C1 segment of cervical spinal cord (tissue), 14 donors: Measurements from ENCODE around the gene KCNG4.

Experiments
- DNase-seq, 14 donors: peaks; one replicate each; lab custom pipeline; 2025; lab: John Stamatoyannopoulos, UW

Gene KCNG4

DNA sequence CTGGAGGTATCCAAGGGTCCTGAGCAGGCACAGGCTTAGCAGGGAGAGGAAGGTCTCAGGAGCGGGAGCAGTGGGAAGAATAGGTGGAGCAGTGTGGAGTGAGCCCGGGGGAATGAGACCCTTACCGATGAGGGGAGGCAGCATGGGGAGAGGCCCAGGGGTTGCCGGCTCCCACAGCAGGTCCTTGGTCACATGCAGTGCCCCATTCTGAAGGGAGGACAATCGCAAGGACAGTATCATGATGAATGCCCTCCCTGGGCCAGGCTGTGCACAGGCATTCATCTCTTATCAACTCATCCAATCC is 56.3 kb downstream of the KCNG4 start:
- DNase-seq: no peak

DNA sequence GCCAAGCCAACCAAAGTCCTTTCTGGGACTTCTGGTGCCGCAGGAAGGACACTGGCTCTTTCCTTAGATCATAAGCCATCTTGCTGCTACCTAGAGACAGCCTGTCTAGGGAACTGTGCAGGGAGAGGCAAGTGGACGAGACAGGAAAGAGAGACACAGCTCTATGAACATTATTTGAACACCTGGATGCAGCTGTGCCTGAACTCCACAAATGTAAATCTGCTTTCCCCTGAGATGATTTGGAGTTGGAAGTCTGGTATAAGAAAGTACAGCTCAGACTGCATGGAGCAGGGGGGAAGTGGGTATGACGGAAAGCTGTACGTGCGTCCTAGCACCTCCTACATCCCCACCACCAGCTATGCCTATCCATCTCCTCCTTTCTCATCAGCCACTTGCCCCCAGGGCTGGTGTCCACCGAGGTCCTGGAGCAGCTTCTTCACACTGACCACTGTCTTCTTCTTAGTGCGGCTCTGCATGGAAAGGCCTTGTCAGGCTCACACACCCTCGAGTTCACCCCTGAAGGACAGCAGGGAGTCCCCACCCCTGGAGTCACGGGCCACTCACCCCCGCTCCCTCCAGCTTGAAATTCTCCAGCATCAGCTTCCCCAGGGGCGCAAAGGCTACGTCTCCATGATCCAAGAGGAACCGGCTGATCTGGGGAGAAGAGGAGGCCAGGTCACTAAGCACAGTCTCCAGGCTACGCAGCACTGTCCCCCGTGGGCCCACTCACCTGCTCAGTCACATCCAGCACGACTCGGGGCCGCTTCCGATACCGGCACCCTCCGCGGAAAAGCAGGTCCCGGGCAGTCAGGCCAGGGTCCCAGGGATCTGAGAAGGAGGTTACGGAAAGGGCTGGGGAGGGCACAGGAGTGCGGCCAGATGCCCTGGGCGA is 56.9 kb downstream of the KCNG4 start:
- no peak for DNase-seq

DNA sequence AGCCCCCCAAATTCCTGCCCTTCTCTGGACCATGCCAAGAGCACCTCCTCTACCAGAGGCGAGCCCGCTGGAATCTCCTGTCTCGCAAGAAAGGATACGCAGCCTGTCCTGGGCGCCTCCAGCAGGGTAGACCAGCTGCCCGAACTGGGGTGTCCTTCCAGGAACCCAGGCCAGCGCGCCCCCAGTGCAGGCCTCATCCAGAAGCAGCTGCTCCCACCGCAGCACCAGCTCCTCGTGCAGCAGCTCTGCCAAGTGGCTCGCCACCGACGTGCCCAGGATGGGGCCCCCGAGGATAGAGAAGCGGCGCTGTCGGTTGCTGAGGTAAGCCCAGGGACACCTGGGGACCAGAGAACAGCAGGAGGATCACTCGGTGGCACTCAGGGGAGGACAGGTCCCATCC is 57.7 kb downstream of the KCNG4 start:
- DNase-seq: no peak

DNA sequence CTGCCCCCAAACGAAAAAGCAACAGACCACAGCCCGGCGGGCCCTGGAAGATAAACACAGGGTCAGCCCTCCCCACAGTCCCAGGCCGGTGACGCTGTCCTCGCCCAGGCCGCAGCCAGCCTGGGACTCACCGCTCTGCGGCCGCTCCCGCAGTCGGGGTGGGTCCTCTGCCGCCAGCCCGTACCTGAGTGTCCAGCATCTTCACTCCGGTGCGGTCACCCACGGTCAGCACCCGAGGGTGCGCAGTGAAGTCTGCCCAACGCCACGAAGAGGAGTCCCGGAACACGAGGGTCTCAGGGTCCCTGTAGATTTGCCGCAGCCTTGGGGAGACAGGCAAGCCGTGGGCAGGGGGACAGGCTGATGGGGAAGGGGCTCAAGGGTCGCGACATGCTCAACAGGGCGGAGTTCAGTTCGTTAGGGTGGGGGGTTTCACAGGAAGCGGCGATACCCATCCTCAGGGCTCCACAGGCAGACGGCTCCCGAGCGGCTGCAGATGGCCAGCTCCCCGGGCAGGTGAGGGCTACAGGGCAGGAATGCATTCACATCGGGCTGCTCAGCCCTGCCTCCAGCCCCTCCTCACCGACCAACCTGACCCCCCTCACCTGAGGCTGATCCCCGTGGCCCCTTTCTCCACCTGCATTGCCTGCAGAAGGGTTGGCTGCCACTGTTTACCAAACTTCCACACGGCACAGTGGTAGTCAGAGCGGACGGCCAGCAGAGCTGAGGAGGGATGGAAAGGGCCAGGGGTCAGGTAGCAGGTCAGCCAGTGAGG is 58.5 kb downstream of the KCNG4 start:
- DNase-seq: no peak

DNA sequence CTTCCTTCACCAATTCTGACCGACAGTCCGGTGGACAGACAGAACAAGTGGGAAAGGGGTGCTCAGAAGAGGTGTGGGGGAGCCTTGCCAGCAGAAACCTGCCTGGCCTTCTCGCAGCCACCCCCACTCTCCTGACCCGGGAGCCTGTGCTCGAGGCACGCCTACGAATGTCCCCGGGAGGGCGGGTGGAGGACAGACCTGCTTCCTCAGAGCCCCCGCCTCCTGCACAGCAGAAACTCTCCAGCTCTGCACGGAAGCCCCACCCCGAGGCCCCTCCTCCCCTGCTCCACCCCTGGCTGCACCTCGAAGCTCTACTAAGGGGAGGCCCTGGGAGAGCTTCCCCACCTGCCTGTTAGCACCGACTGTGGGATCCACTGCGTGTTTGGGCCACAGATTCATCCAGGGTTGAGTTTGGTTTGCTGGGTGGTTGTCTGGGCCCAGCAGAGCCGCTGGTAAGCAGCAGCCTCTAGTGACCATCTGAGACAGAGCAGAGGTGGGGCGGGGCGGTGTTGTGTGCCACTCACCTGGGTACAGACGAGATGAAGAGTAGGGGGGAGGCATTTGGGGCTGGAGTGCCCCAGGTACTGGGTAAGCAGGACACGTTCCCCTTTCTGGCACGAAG is 59.2 kb downstream of the KCNG4 start:
- no peak for DNase-seq

DNA sequence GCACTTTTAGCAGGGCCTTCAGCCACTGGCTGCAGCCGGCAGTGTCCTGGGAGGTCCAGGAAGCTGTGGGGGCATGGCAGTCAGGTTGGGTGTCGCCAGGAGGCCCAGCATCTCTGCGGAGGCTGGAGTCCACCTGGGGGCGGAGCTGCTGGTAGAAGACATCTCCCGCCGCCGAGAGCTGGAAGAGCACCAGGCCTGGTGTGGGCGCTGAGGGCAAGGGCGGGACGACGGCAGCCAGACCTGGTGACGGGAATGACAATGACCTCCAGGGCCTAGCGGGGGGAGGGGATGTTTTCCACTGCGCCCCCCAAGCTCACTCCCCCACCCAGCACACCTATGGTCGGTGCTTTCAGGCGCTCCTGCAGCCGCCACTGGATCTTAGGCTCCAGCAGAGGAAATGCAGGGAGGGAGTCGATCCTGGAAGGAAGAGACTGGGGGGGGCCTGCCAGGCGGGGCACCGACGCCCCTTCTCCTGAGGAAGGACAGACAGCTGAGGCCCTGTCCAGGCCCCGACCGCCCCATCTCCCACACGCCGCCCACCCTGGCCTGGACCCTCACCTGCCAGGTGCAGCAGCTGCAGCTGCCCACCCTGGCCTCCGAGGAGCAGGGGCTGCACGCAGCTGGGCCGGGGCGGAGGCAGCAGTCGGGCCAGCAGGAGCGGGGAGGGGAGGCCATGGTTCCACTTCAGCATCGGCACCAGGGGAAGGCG is 60.0 kb downstream of the KCNG4 start:
- DNase-seq: no peak

DNA sequence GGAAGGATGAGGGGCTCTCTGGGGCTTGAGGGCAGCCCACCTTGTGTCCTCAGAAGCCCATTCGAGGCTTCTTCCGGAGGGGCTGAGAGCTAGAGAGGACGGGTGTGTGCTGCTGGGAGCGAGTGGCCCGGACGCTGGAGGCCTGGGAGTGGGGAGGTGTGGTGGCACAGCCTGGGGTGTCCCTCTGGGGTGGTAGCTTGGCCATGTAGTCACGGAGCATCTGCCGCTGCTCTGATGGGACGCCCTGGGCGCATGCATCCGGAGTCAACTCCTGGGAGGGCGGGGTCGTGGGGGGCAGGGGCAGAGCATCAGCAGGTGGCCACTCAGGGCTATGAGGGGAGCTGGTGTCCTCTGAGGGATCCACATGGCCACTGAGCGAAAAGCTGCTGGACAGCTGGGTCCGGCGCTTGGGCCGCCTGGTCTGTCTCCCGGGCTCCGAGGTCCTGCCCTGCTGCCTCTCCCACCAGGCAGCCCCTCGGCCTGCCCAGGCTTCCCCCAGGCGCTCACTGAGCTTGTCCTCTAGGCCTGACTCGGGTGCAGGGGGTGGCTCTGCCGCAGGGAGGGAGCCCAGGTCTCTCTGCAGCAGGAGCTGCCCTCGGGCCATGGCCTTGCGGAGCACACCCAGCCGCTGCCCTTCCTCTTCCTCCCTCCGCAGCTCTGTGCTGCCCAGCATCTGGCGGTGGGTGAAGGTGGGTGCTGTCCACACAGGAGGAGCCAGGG is 60.8 kb downstream of the KCNG4 start:
- DNase-seq: no peak

DNA sequence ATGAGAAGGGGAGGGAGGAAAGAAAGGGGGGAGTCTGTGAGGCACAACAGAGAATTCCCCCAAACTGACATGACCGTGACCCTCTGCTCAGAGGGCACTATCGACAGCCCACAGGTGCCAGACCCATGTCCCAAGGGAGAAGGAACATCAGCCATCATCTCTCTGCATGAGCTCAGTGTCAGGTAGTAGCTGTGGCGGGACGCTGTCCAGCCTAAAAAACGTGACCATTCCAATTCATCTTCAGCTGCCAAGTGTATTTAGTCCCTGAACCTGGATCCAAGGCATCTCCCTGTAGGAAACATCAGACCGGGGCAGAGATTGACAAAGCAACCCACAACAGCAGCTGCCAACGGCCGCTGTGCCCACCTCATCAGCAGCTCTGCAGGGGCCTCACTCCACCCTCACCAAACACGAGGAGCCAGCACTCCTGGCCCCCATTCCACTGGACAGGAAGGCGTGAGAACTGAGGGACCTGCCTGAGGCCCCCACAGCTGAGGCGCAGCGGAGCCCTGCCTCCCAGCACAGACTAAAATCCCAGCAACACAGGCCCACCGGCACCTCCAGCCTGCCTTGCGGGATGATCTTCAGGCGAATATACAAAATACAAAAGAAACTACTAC is 61.6 kb downstream of the KCNG4 start:
- no peak for DNase-seq

DNA sequence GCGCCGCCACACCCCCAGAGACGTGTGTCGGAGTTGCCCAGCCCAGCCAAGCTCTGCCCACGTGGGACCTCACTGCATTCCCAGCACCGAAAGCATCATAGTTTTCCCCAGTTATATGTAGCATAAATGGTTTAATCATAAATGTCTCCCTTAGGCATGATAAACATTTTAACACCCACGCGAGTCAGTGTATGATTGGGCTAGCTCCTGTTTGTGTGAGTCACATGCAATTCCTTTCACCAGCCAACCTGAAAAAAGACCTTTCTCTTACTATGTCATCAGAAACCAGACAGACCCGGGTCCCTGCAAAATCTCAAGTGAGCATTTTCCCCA is 62.1 kb downstream of the KCNG4 start:
- no peak for DNase-seq

DNA sequence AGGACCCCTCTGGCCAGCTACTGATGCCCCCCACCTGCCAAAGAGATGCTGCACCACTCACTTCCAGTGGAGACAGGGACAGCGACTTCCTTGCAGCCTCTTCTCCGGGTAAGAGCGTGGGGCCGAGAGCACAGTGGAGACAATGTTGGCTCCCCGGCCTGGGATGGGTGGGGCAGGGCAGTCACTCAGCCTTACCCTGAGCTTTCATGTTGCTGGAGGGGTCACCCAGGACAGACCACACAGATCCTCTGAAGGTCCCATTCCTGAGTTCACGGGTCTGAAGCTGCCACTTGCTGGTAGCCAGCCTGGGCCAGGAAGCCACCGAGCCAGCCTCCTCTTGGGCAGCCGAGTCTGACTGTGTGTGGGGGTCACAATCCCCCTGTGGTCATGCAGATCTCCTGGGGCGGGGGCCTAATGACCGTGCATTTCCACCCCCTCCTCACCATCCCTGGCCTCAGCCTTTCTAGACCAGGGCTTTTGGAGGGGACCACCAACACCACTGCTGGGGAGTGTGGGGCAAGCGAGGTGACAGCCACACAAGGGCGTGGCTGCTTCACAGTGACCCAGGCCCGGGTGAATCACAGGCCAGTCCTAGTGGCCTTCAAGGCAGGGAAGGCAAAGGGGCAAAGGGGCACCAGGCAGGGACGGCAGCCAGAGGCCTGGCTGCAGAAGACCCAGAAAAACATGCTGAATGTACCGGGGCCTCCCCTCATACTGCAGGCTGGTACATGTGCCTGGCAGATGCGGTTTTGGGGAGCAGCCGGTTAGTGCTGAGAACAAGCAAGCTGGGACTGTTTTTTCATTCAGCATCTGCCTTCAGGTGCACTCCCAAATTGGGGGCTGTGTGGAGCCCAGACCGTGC is 63.4 kb downstream of the KCNG4 start:
- no peak for DNase-seq

DNA sequence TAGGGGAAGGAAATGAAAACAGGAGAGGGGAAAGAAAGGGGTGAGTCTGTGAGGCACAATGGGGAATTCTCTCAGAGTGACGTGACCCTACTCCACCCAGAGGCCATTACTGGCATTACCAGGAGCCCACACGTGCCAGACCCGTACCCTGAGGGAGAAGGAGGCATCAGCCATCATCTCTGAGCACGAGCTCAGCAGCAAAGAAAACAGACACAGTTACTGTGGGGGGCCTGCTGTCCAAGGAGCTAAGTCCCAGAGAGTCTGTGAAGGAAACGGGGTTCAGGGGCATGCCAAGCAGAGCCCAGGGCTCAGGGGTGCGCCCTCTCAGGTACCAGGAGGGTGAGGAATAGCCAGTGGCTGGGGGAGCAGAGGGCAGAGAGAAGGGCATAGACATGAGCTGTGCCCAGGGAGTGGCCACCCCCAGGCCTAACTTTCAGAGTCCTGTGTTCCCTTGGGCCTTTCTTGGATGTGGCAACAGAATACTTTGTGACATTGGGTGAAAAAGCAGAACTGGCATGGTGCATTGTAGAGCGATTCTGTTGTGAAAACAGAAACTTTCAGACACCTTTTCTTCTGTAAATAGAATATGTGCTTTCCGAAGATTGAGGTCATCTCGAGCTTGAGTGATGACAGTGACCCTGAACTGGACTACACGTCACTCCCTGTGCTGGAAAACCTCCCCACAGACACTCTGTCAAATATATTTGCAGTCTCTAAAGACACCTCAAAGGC is 64.3 kb downstream of the KCNG4 start:
- DNase-seq: peak in 6 of 14 donors; percentile 5 to 37 (median 18)

DNA sequence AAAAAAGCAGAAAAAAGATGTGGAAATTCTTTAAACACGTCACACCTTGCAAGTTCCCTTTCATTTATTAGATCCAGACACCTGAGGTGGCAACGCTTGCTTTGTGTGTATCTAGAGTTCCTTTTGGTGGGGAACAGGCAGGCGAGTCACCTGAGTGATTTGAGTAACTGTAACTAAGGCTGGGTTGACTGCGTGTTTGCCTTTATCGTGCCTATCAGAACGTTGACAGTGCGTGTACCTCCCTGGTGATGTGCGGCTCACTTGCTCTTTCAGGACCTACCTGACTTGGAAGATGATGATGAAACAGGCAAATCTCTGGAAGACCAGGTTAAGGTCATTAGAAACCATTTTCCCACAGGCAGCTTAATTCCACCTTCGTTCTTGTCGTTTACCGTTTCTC is 65.4 kb downstream of the KCNG4 start:
- DNase-seq: no peak

DNA sequence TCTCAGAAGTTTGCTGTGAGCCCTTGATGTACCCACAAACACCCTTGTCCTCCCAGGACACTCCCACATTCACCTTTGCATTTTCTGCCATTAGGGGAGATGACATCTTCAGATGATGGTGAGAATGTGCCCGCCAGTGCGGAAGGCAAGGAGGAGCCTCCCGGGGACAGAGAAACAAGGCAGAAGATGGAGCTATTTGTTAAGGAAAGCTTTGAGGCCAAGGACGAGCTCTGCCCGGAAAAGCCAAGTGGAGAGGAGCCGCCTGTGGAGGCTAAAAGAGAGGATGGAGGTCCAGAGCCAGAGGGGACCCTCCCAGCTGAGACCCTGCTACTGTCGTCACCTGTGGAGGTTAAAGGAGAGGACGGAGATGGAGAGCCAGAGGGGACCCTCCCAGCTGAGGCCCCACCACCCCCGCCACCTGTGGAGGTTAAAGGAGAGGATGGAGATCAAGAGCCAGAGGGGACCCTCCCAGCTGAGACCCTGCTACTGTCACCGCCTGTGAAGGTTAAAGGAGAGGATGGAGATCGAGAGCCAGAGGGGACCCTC is 70.0 kb downstream of the KCNG4 start:
- DNase-seq: no peak
